Peyer's patch (tissue), 4 donors: ENCODE data around the gene IMMP2L.

Experiments used
- POLR2A ChIP-seq, 2 donors: fragments of 450-650 bp; IDR thresholded peaks; one replicate each; pipeline ENCODE4 v1.5.1; 2017; ENCODE audit warnings: antibody characterized with exemption in 2 of 2, mild to moderate bottlenecking in 2 of 2, moderate library complexity in 2 of 2
- TF ChIP-seq, protein P1 (sequence below), 6 experiments: fragments of 450-650 bp in 4 of 6; fragments of 200-600 bp in 2 of 6; sonication (generic) in 1 of 6; IDR thresholded peaks; one replicate each; pipeline ENCODE4 v1.5.1; 2017 to 2019; ENCODE audit warnings: antibody characterized with exemption in 6 of 6, mild to moderate bottlenecking in 3 of 6, moderate library complexity in 1 of 6

DNA sequence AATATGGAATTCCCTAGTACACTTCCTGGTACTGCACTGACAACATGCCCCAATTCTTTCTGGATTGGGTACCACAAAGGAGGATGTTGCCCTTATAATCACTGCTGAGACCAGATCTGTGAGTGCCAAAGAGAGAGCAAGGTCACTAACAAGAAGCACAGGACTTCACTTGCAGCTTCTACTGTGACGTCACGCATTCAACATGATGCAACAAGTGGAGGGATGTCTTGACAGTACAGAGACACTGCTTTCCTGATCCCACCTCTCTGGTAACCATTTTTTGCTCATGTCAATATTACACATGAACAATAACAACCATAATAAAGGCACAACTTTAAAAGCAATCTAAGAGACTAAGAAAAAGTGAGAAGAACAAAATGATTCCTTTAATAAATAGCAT is 885.5 kb downstream of the IMMP2L start:
- no peak for TF ChIP-seq POLR2A (IDR thresholded peaks at IDR 0.05)
- TF ChIP-seq, protein P1, sequence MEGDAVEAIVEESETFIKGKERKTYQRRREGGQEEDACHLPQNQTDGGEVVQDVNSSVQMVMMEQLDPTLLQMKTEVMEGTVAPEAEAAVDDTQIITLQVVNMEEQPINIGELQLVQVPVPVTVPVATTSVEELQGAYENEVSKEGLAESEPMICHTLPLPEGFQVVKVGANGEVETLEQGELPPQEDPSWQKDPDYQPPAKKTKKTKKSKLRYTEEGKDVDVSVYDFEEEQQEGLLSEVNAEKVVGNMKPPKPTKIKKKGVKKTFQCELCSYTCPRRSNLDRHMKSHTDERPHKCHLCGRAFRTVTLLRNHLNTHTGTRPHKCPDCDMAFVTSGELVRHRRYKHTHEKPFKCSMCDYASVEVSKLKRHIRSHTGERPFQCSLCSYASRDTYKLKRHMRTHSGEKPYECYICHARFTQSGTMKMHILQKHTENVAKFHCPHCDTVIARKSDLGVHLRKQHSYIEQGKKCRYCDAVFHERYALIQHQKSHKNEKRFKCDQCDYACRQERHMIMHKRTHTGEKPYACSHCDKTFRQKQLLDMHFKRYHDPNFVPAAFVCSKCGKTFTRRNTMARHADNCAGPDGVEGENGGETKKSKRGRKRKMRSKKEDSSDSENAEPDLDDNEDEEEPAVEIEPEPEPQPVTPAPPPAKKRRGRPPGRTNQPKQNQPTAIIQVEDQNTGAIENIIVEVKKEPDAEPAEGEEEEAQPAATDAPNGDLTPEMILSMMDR (IDR thresholded peaks at IDR 0.05), result no peak
